HG02623 (cell line): Measurements from ENCODE around the gene ATAD5.
A peak's percentile ranks its signal among the peaks of the same experiment; 100 is the strongest.
"Not testable (repeated sequence)": the region's sequence is repeated elsewhere in the genome, so short reads cannot be mapped to it uniquely, and the experiment has no call there.

Source experiments
- ATAC-seq: cut with Tn5 transposase; IDR thresholded peaks from one replicate; pipeline ENCODE4 v1.9.1; 2021; ENCODE audit warnings: moderate library complexity; ENCODE audit not compliant: unreplicated experiment

Gene ATAD5, protein sequence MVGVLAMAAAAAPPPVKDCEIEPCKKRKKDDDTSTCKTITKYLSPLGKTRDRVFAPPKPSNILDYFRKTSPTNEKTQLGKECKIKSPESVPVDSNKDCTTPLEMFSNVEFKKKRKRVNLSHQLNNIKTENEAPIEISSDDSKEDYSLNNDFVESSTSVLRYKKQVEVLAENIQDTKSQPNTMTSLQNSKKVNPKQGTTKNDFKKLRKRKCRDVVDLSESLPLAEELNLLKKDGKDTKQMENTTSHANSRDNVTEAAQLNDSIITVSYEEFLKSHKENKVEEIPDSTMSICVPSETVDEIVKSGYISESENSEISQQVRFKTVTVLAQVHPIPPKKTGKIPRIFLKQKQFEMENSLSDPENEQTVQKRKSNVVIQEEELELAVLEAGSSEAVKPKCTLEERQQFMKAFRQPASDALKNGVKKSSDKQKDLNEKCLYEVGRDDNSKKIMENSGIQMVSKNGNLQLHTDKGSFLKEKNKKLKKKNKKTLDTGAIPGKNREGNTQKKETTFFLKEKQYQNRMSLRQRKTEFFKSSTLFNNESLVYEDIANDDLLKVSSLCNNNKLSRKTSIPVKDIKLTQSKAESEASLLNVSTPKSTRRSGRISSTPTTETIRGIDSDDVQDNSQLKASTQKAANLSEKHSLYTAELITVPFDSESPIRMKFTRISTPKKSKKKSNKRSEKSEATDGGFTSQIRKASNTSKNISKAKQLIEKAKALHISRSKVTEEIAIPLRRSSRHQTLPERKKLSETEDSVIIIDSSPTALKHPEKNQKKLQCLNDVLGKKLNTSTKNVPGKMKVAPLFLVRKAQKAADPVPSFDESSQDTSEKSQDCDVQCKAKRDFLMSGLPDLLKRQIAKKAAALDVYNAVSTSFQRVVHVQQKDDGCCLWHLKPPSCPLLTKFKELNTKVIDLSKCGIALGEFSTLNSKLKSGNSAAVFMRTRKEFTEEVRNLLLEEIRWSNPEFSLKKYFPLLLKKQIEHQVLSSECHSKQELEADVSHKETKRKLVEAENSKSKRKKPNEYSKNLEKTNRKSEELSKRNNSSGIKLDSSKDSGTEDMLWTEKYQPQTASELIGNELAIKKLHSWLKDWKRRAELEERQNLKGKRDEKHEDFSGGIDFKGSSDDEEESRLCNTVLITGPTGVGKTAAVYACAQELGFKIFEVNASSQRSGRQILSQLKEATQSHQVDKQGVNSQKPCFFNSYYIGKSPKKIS (N-terminal part only)

DNA sequence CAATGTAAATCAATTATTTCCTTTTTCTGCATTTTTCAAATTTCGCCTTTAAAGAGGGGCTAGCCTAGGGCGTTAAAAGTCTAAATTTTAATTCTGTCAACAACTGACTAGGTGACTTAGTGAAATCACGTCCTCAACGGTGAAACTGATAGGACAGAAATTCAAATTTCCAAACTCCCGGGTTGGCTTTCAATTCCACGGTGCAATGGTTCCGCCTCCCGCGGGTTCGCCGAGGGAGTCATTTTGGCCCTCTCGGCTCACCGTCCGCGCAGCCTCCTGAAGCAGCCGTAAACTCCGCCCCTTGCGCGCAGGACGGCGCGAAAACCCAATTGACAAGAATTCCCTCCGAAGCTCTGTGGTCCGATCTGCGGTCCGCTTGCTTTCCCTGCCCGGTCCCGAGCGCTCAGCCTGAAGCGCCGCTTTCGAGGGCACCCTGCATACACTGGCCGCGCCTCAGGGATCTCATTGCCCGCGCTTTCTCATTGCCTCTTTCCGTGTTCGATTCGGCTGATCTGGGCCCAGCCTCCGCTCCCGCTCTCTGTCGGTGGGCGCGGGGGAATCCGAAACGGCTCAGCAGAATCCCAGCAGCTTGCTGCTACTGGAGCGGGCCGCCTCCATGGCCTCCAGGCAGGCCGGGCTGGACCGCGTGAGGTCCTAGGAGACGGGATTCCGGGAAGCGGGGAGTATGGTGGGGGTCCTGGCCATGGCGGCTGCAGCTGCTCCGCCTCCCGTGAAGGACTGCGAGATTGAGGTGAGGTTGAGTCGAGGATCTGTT, at the start of gene ATAD5:
ATAD5 (plus strand) TSS at position 304 of the 775 bp plus-strand sequence; CDS start at position 686, 382 bp downstream.
- ATAC-seq: peak; percentile 73

DNA sequence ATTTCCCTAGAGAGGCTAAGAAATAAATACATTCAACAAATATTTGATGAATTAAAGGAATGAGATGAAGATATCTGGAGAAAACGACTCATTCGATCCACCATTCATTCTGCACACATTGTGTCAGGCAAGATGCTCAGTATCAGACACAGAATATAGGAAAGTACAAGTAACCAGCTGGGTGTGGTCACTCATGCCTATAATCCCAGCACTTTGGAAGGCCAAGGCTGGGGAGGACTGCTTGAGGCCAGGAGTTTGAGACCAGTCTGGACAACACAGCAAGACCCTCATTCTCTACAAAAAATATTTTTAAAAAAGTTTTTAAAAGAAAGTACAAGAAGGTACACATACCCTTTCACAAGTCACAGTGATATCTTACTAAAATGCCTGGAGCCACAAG, 49.6 kb upstream of the ATAD5 start:
- ATAC-seq: no peak

- ATAC-seq: no peak
Observed at GRCh38 chr17:30788918-30789317, 42.8 kb upstream of the ATAD5 start.

- ATAC-seq: no peak
Observed at GRCh38 chr17:30790279-30790678, 41.5 kb upstream of the ATAD5 start.

GRCh38 chr17:30793282-30793977, 38.3 kb upstream of the ATAD5 start:
- no peak for ATAC-seq

DNA sequence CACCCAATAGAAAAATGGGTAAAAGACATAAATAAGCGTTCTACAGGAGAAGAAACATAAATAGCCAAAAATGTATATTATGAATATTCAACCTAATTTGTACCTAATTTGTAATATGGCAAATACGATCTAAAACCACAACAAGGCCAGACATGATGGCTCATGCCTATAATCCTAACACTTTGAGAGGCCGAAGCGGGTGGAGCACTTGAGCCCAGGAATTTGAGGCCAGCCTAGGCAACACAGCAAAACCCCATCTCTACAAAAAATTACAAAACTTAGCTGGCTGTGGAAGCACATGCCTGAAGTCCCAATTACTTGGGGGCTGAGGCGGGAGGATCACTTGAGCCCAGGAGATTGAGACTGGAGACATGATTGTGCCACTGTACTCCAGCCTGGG, 37.4 kb upstream of the ATAD5 start:
- no peak for ATAC-seq

GRCh38 chr17:30796016-30796415, 35.8 kb upstream of the ATAD5 start:
- ATAC-seq: no peak

DNA sequence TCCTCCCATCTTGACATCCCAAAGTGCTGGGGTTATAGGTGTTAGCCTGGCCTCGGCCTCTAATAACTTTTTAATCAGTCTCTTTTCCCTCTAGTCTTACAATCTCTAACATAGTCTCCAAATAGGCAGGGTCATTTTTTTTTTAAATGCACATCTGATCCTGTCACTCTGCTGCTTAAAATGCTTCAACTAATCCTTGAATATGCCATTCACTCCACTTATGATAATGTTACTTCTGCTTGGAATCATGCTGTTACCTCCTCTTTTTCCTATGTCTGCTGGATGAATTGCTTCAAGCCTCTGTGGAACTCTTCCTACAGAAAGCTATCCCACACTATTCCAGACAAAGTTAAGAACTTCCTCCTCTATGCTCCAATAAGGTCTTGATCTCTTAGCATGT, 30.1 kb upstream of the ATAD5 start:
- ATAC-seq: no peak

GRCh38 chr17:30805944-30806456, 25.8 kb upstream of the ATAD5 start:
- no peak for ATAC-seq

DNA sequence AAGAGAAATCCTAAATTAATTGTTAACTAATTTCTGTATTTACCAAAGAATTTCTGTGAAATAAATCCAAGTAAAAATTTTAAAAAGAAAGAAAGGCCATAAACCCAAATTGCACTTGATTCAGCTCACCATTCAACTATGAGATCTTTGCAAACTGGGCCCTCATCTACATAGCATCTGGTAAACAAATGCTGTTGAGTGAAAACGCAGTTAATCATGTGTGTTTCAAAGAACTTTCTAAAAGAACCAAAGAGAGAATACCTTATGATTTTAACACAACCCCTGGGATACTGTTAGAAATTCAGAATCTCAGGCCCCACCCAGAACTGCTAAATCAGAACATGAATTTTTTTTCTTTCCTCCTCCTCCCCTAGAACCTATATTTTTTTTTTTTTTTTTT, 23.9 kb upstream of the ATAD5 start:
- no peak for ATAC-seq

GRCh38 chr17:30808785-30809286, 22.9 kb upstream of the ATAD5 start:
- ATAC-seq: peak; percentile 78

DNA sequence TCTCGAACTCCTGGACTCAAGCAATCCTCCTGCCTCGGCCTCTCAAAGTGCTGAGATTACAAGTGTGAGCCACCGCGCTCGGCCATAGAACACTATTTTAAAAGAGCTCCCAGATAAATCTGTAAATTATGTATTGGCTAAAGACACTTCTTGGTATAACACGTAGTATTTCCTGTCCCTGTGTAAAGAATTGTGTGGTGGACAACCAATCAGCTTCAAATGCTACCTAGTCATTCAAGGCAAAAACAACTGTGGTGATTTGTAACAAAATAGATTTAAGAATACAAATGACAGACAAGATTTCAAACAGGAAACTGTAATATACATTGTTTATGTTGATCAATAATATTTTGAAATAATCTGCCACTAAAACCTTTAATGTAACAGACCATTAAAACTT, 21.9 kb upstream of the ATAD5 start:
- ATAC-seq: no peak

- no peak for ATAC-seq
Observed at GRCh38 chr17:30812218-30813177, 19.3 kb upstream of the ATAD5 start.

GRCh38 chr17:30814236-30814635, 17.5 kb upstream of the ATAD5 start:
- not testable (repeated sequence) for ATAC-seq

GRCh38 chr17:30814860-30815259, 16.9 kb upstream of the ATAD5 start:
- ATAC-seq: not testable (repeated sequence)

DNA sequence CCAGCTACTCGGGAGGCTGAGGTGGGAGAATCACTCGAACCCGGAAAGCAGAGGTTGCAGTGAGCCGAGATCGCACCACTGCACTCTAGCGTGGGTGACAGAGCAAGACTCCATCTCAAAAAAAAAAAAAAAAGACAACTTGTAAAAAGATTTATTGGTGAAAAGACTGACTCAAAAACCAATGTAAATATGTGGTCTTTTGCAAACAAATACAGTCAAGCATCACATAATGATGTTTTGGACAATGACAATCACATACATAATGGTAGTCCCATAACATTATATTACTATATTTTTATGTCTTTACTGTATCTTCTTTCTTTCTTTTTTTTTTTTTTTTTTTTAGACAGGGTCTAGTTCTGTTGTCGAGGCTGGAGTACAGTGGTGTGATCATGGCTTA, 15.6 kb upstream of the ATAD5 start:
- no peak for ATAC-seq

DNA sequence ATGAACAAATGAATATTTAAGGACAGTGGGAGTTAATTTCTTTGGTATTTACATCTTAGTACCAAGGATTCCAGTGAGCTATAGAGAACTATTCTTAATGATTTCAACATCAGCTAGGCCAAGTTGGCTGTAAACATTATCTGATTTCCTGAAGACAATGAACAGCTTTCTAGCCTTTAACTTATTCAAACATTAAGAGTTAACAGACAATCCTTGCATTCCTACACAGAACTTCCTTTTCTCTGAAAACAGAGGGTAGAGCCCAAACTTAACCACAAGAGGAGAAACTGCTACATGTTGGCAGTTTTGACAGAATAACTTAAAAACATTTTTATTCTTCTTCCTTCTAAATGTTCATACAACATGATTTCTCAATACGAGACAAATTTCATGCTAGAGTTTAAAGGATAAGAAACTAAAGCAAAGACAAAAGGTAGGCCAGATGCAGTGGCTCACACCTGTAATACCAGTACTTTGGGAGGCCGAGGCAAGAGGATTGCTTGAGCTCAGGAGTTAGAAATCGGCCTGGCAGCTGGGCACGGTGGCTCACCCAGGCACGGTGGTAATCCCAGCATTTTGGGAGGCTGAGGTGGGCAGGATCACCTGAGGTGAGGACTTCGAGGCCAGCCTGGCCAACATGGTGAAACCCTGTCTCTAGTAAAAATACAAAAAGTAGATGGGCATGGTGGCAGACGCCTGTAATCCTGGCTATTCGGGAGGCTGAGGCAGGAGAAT, 11.6 kb upstream of the ATAD5 start:
- ATAC-seq: no peak
